ENCODE measurements around the gene C11orf91. TPM values are rescaled to one million over a fixed set of nuclear protein-coding genes. Genes with fewer than 3 reads are reported as not detected.

The C11orf91 gene
- total and polyA plus RNA-seq, 2 donors (not counting 3 experiments of a cell fraction or from before 2014, with no cell fraction given): 0.94 to 2.1 TPM

GRCh38 chr11:33695051-33695566 is 5.5 kb downstream of the C11orf91 start:
- CTCF ChIA-PET: interaction anchor here (0.6 to 10.4 kb wide), 4 partner anchors 12 to 47 kb away, joined by 3 to 171 read pairs (median 4); no protein-coding TSS in a partner anchor
- Histone ChIP-seq H3K27ac (ENCODE audit: insufficient read depth, low read depth, low read length) (peak overlapping the region; percentile 27), H3K9ac (replicated peaks; ENCODE audit: extremely low read depth, insufficient read depth, low read length) (no peak overlapping the region), H3K9me1 (replicated peaks; ENCODE audit: control insufficient read depth, extremely low read depth, insufficient read depth, low read length) (no peaks in the 10 kb centered on the region), H2AFZ (ENCODE audit: low read depth, low read length) (no peak overlapping the region), H3K9me3 (replicated peaks; ENCODE audit: control insufficient read depth, insufficient read depth, low read length) (no peaks in the 10 kb centered on the region), H3K36me3 (ENCODE audit: control insufficient read depth in 2 of 2, extremely low read depth in 1 of 2, insufficient read depth in 2 of 2, low read length in 2 of 2) (no peaks in the 10 kb centered on the region), H3K4me3 (replicated peaks in 1 of 3; ENCODE audit: insufficient read depth in 1 of 3, low read depth in 1 of 3, low read length in 3 of 3) (no peak overlapping the region), H3K79me2 (ENCODE audit: control insufficient read depth, insufficient read depth, low read length) (no peaks in the 10 kb centered on the region), H3K4me2 (ENCODE audit: insufficient read depth, low read length) (no peak overlapping the region), H3K27me3 (ENCODE audit: control insufficient read depth in 2 of 2, insufficient read depth in 2 of 2, low read length in 2 of 2) (no peaks in the 10 kb centered on the region), H4K20me1 (replicated peaks; ENCODE audit: control insufficient read depth, extremely low read depth, insufficient read depth, low read length) (no peaks in the 10 kb centered on the region), H3K4me1 (ENCODE audit: control insufficient read depth, extremely low read depth, insufficient read depth, low read length) (peaks cover 51% of the 10 kb centered on the region)
- POLR2A ChIA-PET: interaction anchor here (0.7 kb wide), 1 partner anchor 42 kb away, joined by 3 read pairs; no protein-coding TSS in a partner anchor
- intact Hi-C loops (cut with micrococcal nuclease) (no loop called here), dilution Hi-C loops (cut with MboI; ENCODE audit: extremely low pct_ligation_motif_present, low sequenced_read_pairs) (no loop called here)
- no peak for FAIRE-seq
- no TSS peak for BruUV-seq (replicated peaks)
- DNase-seq (ENCODE audit: low read depth, low spot score): peak; percentile 93
- TF ChIP-seq FOS (IDR thresholded peaks at IDR 0.05; ENCODE audit: borderline replicate concordance, insufficient read depth, low read length) (no peak), GATA2 (IDR thresholded peaks at IDR 0.05; ENCODE audit: insufficient read depth, insufficient read length, low read depth, low read length) (no peak), CTCF (IDR thresholded peaks at IDR 0.05; ENCODE audit: extremely low read depth in 1 of 2, insufficient read depth in 1 of 2, low read depth in 1 of 2, low read length in 2 of 2) (no peak), JUN (IDR thresholded peaks at IDR 0.05; ENCODE audit: borderline replicate concordance, insufficient read depth, insufficient read length, low read depth) (no peak), MYC (IDR thresholded peaks at IDR 0.05; ENCODE audit: low read depth, low read length) (no peak), POLR2AphosphoS5 (IDR thresholded peaks at IDR 0.05; ENCODE audit: insufficient read depth, low read depth, low read length) (no peak), EZH2 (IDR thresholded peaks at IDR 0.05; ENCODE audit: borderline replicate concordance, low read depth, low read length, severe bottlenecking) (no peak), POLR2A (IDR thresholded peaks at IDR 0.05; ENCODE audit: low read depth, low read length) (no peak), MAX (IDR thresholded peaks at IDR 0.05; ENCODE audit: insufficient read depth, insufficient read length) (no peak)

Measured in endothelial cell of umbilical vein (primary cell).